CD8-positive, alpha-beta memory T cell (primary cell): ENCODE data around the gene CDK7. TPM values are rescaled to one million over a fixed set of nuclear protein-coding genes. Genes with fewer than 3 reads are reported as not detected.
"Not testable (repeated sequence)": the region's sequence is repeated elsewhere in the genome, so short reads cannot be mapped to it uniquely, and the experiment has no call there.

ENCODE experiments used
- CTCF ChIA-PET: fragments of 350-600 bp; sonication (Branson Sonifier 250); formaldehyde crosslinking; loops from one replicate; lab custom pipeline; 2021; ENCODE audit warnings: antibody characterized with exemption; lab: Charles Lee
- POLR2A ChIA-PET: fragments of 350-600 bp; sonication (Branson Sonifier 250); formaldehyde crosslinking; loops from one replicate; lab custom pipeline; 2021; ENCODE audit warnings: antibody characterized with exemption; lab: Charles Lee
- DNase-seq, 5 donors: peaks; one replicate each; pipeline versions ENCODE4 v3.0.0 to v3.0.0-alpha.2; 2020 to 2022; ENCODE audit warnings: mixed read lengths in 1 of 5
- H3K27ac ChIP-seq: one replicate; pipeline ENCODE4 v1.7.0; 2013; ENCODE audit warnings: low read depth, mild to moderate bottlenecking, low read length, moderate library complexity
- H3K27me3 ChIP-seq: 2 replicates; pipeline ENCODE4 v1.7.0; 2013; ENCODE audit warnings: low read length, mild to moderate bottlenecking; ENCODE audit not compliant: insufficient read depth, poor library complexity, severe bottlenecking
- H3K36me3 ChIP-seq: 2 replicates; pipeline ENCODE4 v1.7.0; 2013; ENCODE audit warnings: mild to moderate bottlenecking, low read length, moderate library complexity; ENCODE audit not compliant: insufficient read depth
- H3K4me1 ChIP-seq: 2 replicates; pipeline ENCODE4 v1.7.0; 2013; ENCODE audit warnings: mild to moderate bottlenecking, low read length, moderate library complexity; ENCODE audit not compliant: insufficient read depth
- H3K4me3 ChIP-seq: 2 replicates; pipeline ENCODE4 v1.7.0; 2013; ENCODE audit warnings: mild to moderate bottlenecking, low read length
- H3K9me3 ChIP-seq: 2 replicates; pipeline ENCODE4 v1.7.0; 2013; ENCODE audit warnings: mild to moderate bottlenecking, low read length
- H3K27ac Mint-ChIP-seq, 8 donors: one replicate each; pipeline ENCODE4 v1.8.0; 2020 to 2021; ENCODE audit warnings: mixed read lengths in 8 of 8, mild to moderate bottlenecking in 6 of 8, inconsistent platforms in 3 of 8, moderate library complexity in 3 of 8
- H3K27me3 Mint-ChIP-seq, 2 donors: one replicate each; pipeline ENCODE4 v1.8.0; 2020 to 2021; ENCODE audit warnings: mixed read lengths in 2 of 2, mild to moderate bottlenecking in 1 of 2, moderate library complexity in 1 of 2
- H3K36me3 Mint-ChIP-seq, 3 donors: one replicate each; pipeline ENCODE4 v1.8.0; 2020 to 2021; ENCODE audit warnings: mixed read lengths in 3 of 3, inconsistent platforms in 1 of 3, mild to moderate bottlenecking in 1 of 3
- H3K4me1 Mint-ChIP-seq, 3 donors: one replicate each; pipeline ENCODE4 v1.8.0; 2020 to 2021; ENCODE audit warnings: mixed read lengths in 3 of 3, inconsistent platforms in 1 of 3, mild to moderate bottlenecking in 1 of 3
- H3K4me3 Mint-ChIP-seq, 7 donors: one replicate each; pipeline ENCODE4 v1.8.0; 2020 to 2021; ENCODE audit warnings: mixed read lengths in 7 of 7, mild to moderate bottlenecking in 6 of 7, moderate library complexity in 4 of 7, inconsistent platforms in 2 of 7
- H3K9me3 Mint-ChIP-seq, 5 donors: one replicate each; pipeline ENCODE4 v1.8.0; 2020 to 2022; ENCODE audit warnings: mixed read lengths in 5 of 5, mild to moderate bottlenecking in 3 of 5, moderate library complexity in 2 of 5, inconsistent platforms in 1 of 5
- polyA plus RNA-seq: library from polyadenylated mRNA; unstranded; fragments of 300-500 nt; fragmentation: Illumina TruSeq; gene quantifications from one replicate; pipeline ENCODE4 v1.2.3, GENCODE V29; 2021
- total RNA-seq, 2 experiments: library from RNA; stranded (reverse); gene quantifications; one replicate each; pipeline ENCODE4 v1.2.3, GENCODE V29; 2021

The CDK7 gene
- total and polyA plus RNA-seq, 3 experiments from 2014 or later: 23.8 to 44.8 (median 40.8) TPM

DNA sequence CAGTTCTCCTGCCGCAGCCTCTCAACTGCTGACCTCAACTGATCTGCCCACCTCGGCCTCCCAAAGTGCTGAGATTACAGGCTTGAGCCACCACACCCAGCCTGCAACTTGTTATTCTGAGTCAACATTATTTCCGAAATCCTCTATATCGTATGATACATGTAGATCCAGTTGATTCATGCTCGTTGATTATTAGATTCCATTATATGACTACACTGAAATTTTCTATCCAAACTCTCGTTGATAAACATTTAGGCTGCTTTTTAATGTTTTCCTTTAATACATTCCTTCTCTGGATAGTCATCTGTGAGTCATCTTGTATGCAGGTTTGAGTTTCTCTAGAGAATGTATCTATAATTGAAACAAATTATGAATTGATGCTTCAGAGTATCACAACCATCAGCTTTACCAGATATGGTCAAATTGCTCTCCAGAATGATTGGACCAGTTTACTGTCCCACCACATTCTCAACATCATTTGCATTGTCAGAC is 4.1 kb downstream of the CDK7 start:
- no peaks in the 10 kb centered on the region for H3K27me3 ChIP-seq
- Mint-ChIP-seq H3K4me1 (peaks cover 65 to 82% (median 81%) of the 10 kb centered on the region in 3 donors), H3K4me3 (peak overlapping the region in 6 of 7 donors; percentile 20 to 45 (median 29)), H3K27me3 (no peaks in the 10 kb centered on the region), H3K27ac (peak overlapping the region in 1 of 8 donors; percentile 17), H3K36me3 (peaks cover 9 to 53% (median 20%) of the 10 kb centered on the region in 3 donors), H3K9me3 (no peaks in the 10 kb centered on the region)
- peaks cover 5% of the 10 kb centered on the region for H3K36me3 ChIP-seq
- no peak for DNase-seq
- ChIA-PET CTCF (no interaction called here), POLR2A (no interaction called here)
- H3K27ac ChIP-seq: no peak overlapping the region
- H3K9me3 ChIP-seq: no peaks in the 10 kb centered on the region
- peaks cover 17% of the 10 kb centered on the region for H3K4me1 ChIP-seq
- no peak overlapping the region for H3K4me3 ChIP-seq

DNA sequence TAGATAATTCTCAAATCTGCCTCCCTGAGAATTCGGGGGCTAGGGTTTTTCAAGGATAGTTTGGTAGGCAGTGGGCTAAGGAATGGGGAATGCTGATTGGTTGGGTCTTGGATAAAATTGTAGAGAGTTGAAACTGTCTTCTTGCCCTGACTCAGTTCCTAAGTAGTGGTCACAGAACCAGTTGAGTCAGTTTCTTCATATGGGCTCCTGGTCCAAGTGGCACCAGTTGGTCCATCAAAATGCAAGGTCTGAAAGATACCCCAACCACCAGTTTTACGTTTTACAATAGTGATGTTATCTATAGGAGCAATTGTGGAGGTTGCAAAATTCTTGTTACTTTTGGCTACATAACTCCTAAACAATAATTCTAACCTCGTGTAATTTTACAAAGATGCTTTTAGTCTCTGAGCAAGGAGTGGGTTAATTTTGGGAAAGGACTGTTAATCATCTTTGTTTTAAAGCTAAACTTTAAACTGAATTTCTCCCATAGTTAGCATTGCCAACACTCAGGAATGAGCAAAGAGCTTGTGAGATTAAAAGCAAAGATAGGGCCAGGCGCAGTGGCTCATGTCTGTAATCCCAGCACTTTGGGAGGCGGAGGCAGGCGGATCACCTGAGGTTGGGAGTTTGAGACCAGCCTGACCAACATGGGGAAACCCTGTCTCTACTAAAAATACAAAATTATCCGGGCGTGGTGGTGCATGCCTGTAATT is 7.7 kb downstream of the CDK7 start:
- peaks cover 21 to 51% (median 29%) of the 10 kb centered on the region in 3 donors for H3K36me3 Mint-ChIP-seq
- H3K9me3 Mint-ChIP-seq: peaks cover 0 to 4% (median 0%) of the 10 kb centered on the region in 5 donors
- peaks cover 66 to 84% (median 78%) of the 10 kb centered on the region in 3 donors for H3K4me1 Mint-ChIP-seq
- no peak overlapping the region for H3K4me3 ChIP-seq
- no peaks in the 10 kb centered on the region for H3K9me3 ChIP-seq
- H3K27ac Mint-ChIP-seq: no peak overlapping the region
- H3K36me3 ChIP-seq: peaks cover 5% of the 10 kb centered on the region
- DNase-seq: no peak
- H3K4me3 Mint-ChIP-seq: no peak overlapping the region
- peaks cover 2% of the 10 kb centered on the region for H3K4me1 ChIP-seq
- POLR2A ChIA-PET: no interaction called here
- CTCF ChIA-PET: interaction anchor here (1.0 kb wide), 1 partner anchor 7 kb away, joined by 3 read pairs; the partner anchor contains the start of gene CDK7
- H3K27me3 ChIP-seq: no peaks in the 10 kb centered on the region
- no peak overlapping the region for H3K27ac ChIP-seq
- H3K27me3 Mint-ChIP-seq: no peaks in the 10 kb centered on the region

DNA sequence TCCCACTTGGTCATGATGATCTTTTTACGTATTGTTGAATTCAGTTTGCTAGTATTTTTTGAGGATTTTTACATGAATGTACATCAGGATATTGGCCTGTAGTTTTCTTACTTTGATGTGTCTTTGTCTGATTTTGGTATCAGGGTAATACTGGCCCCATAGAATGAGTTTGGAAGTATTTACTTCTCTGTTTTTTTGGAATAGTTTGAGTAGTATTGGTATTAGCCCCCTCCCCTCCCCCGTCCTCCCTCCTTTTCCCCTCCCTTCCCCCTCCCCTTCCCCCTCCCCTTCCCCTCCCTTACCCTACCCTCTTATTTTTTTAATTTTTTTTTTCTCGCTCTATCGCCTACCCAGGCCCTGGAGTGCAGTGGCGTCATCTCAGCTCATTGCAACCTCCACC is 10.3 kb downstream of the CDK7 start:
- peaks cover 55 to 72% (median 72%) of the 10 kb centered on the region in 3 donors for H3K4me1 Mint-ChIP-seq
- DNase-seq: no peak
- H3K4me1 ChIP-seq: no peaks in the 10 kb centered on the region
- peaks cover 25 to 46% (median 31%) of the 10 kb centered on the region in 3 donors for H3K36me3 Mint-ChIP-seq
- ChIA-PET POLR2A (no interaction called here), CTCF (no interaction called here)
- no peaks in the 10 kb centered on the region for H3K9me3 ChIP-seq
- H3K27ac Mint-ChIP-seq: no peak overlapping the region
- H3K36me3 ChIP-seq: peaks cover 3% of the 10 kb centered on the region
- H3K27ac ChIP-seq: no peak overlapping the region
- no peaks in the 10 kb centered on the region for H3K27me3 Mint-ChIP-seq
- no peak overlapping the region for H3K4me3 ChIP-seq
- peaks cover 0 to 13% (median 1%) of the 10 kb centered on the region in 5 donors for H3K9me3 Mint-ChIP-seq
- no peaks in the 10 kb centered on the region for H3K27me3 ChIP-seq
- H3K4me3 Mint-ChIP-seq: no peak overlapping the region

DNA sequence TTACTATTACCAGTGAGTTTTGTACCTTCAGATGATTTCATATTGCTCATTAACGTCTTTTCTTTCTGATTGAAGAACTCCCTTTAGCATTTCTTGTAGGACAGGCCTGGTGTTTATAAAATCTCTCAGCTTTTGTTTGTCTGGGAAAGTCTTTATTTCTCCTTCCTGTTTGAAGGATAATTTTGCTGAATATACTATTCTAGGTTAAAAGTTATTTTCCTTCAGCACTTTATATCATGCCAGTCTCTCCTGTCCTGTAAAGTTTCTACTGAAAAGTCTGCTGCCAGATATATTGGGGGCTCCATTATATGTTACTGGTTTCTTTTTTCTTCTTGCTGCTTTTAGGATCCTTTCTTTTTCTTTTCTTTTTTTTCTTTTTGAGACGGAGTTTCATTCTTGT is 13.3 kb downstream of the CDK7 start:
- Histone ChIP-seq H3K4me1 (no peaks in the 10 kb centered on the region), H3K27ac (no peak overlapping the region), H3K27me3 (no peaks in the 10 kb centered on the region), H3K36me3 (no peaks in the 10 kb centered on the region), H3K4me3 (no peak overlapping the region), H3K9me3 (no peaks in the 10 kb centered on the region)
- Mint-ChIP-seq H3K27me3 (no peaks in the 10 kb centered on the region), H3K36me3 (peaks cover 13 to 46% (median 26%) of the 10 kb centered on the region in 3 donors), H3K9me3 (peaks cover 0 to 13% (median 1%) of the 10 kb centered on the region in 5 donors), H3K27ac (no peak overlapping the region), H3K4me1 (peaks cover 34 to 54% (median 50%) of the 10 kb centered on the region in 3 donors), H3K4me3 (peak overlapping the region in 1 of 7 donors; percentile 69)
- POLR2A ChIA-PET: no interaction called here
- CTCF ChIA-PET: no interaction called here
- DNase-seq: no peak

- Mint-ChIP-seq H3K27ac (peak overlapping the region in 1 of 8 donors; percentile 19), H3K4me3 (no peak overlapping the region), H3K27me3 (no peaks in the 10 kb centered on the region), H3K9me3 (peaks cover 0 to 13% (median 1%) of the 10 kb centered on the region in 5 donors), H3K36me3 (peaks cover 11 to 50% (median 24%) of the 10 kb centered on the region in 3 donors), H3K4me1 (peaks cover 21 to 36% (median 34%) of the 10 kb centered on the region in 3 donors)
- CTCF ChIA-PET: no interaction called here
- Histone ChIP-seq H3K27ac (no peak overlapping the region), H3K36me3 (no peaks in the 10 kb centered on the region), H3K9me3 (no peaks in the 10 kb centered on the region), H3K4me1 (no peaks in the 10 kb centered on the region), H3K4me3 (no peak overlapping the region), H3K27me3 (no peaks in the 10 kb centered on the region)
- DNase-seq: no peak
- POLR2A ChIA-PET: no interaction called here
These were observed 15.9 kb downstream of the CDK7 start for GRCh38 chr5:69250593-69250992.

DNA sequence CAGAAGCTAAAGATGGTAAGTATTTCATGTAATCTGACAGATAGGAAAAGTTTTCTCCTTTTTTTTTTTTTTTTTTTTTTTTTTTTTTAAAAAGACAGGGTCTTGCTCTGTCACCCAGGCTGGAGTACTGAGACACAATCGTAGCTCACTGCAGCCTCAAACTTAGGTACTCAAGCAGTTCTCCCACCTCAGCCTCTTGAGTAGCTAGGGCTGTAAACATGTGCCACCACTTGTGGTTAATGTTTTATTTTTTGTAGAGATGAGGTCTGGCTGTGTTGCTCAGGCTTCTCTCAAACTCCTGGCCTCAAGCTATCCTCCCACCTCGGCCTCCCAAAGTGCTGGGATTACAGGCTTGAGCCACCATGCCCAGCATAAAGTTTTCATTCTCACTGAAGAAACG is 17.8 kb downstream of the CDK7 start:
- H3K9me3 Mint-ChIP-seq: peaks cover 0 to 8% (median 1%) of the 10 kb centered on the region in 5 donors
- Histone ChIP-seq H3K36me3 (no peaks in the 10 kb centered on the region), H3K4me3 (no peak overlapping the region), H3K4me1 (no peaks in the 10 kb centered on the region), H3K27ac (no peak overlapping the region), H3K9me3 (no peaks in the 10 kb centered on the region), H3K27me3 (no peaks in the 10 kb centered on the region)
- ChIA-PET CTCF (interaction anchor here (0.6 to 1.2 kb wide), 2 partner anchors 9 to 12 kb away, joined by 3 to 6 read pairs; no protein-coding TSS in a partner anchor), POLR2A (no interaction called here)
- H3K36me3 Mint-ChIP-seq: peaks cover 2 to 52% (median 13%) of the 10 kb centered on the region in 3 donors
- H3K27ac Mint-ChIP-seq: no peak overlapping the region
- no peaks in the 10 kb centered on the region for H3K27me3 Mint-ChIP-seq
- DNase-seq: no peak
- H3K4me3 Mint-ChIP-seq: no peak overlapping the region
- peaks cover 8 to 17% (median 17%) of the 10 kb centered on the region in 3 donors for H3K4me1 Mint-ChIP-seq

GRCh38 chr5:69255940-69256339 is 21.3 kb downstream of the CDK7 start:
- H3K36me3 ChIP-seq, H3K4me1 Mint-ChIP-seq, H3K4me1 ChIP-seq, H3K4me3 Mint-ChIP-seq, H3K27me3 ChIP-seq, H3K27me3 Mint-ChIP-seq, H3K9me3 Mint-ChIP-seq, DNase-seq, H3K27ac Mint-ChIP-seq, H3K9me3 ChIP-seq, H3K4me3 ChIP-seq, POLR2A ChIA-PET, H3K27ac ChIP-seq: not testable (repeated sequence)
- H3K36me3 Mint-ChIP-seq: peaks cover 0 to 64% (median 5%) of the 10 kb centered on the region in 3 donors
- CTCF ChIA-PET: interaction anchor here (1.3 kb wide), 1 partner anchor 10 kb away, joined by 3 read pairs; no protein-coding TSS in a partner anchor

- H3K27me3 Mint-ChIP-seq: no peaks in the 10 kb centered on the region
- H3K9me3 Mint-ChIP-seq: no peaks in the 10 kb centered on the region
- ChIA-PET CTCF (no interaction called here), POLR2A (no interaction called here)
- no peaks in the 10 kb centered on the region for H3K27me3 ChIP-seq
- no peak overlapping the region for H3K4me3 ChIP-seq
- H3K4me1 ChIP-seq: no peaks in the 10 kb centered on the region
- no peaks in the 10 kb centered on the region for H3K4me1 Mint-ChIP-seq
- H3K27ac Mint-ChIP-seq: no peak overlapping the region
- no peak for DNase-seq
- peaks cover 12% of the 10 kb centered on the region for H3K36me3 ChIP-seq
- H3K9me3 ChIP-seq: no peaks in the 10 kb centered on the region
- no peak overlapping the region for H3K4me3 Mint-ChIP-seq
- peaks cover 0 to 70% (median 8%) of the 10 kb centered on the region in 3 donors for H3K36me3 Mint-ChIP-seq
- H3K27ac ChIP-seq: no peak overlapping the region
These were observed 22.9 kb downstream of the CDK7 start for GRCh38 chr5:69257577-69257976.
